HG02678 (cell line): ENCODE data around the gene COL6A3.

Source experiments
- ATAC-seq: cut with Tn5 transposase; IDR thresholded peaks from one replicate; pipeline ENCODE4 v1.9.1; 2021; ENCODE audit warnings: mild to moderate bottlenecking, moderate library complexity; ENCODE audit not compliant: unreplicated experiment

Gene COL6A3

GRCh38 chr2:237278568-237278967 lies 135.4 kb downstream of the COL6A3 start:
- no peak for ATAC-seq

DNA sequence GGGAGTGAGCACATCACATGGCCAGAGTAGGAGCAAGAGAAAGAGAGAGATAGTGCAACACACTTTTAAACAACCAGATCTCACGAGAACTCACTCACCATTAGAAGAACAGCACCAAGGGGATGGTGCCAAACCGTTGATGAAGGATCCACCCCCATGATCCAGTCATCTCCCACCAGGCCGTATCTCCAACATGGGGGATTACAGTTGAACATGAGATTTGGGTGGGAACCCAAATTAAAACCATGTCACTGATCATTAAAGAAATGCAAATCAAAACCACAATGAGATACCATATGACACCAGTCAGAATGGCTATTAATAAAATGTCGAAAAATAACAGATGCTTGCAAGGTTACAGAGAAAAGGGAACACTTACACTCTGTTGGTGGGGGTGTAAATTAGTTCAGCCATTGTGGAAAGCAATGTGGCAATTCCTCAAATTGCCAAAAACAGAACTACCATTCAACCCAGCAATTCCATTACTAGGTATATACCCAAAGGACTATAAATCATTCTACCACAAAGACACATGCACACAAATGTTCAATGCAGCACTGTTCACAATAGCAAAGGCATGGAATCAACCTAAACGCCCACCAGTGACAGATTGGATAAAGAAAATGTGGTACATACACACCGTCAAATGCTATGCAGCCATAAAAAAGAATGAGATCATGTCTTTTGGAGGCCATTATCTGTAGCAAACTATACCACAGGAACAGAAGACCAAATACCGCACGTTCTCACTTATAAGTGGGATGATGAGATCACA lies 137.1 kb downstream of the COL6A3 start:
- no peak for ATAC-seq
